ENCODE results near the gene SHLD1.
"Not testable (repeated sequence)": the region's sequence is repeated elsewhere in the genome, so short reads cannot be mapped to it uniquely, and the experiment has no call there.

Gene SHLD1

DNA sequence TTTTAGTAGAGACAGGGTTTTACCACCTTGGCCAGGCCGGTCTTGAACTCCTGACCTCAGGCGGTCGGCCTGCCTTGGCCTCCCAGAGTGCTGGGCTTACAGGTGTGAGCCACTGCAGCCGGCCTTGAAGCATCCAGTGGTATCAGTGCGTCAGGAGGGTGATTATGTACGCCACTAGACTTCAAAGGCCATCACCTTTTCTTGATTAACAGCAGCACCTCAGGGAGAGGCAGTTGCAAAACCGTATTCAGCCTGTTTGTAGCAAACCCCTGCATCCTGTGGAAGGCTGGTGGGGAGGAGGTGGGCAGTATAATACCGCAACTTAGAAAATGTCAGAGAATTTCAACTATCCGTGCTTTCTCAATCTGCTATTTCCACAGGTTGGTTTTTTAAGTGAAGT, 27.3 kb upstream of the SHLD1 start:
- H3K9me3 Mint-ChIP-seq, result peaks cover 2% of the 10 kb centered on the region
- no peak for DNase-seq
- CTCF ChIA-PET, result no interaction called here

DNA sequence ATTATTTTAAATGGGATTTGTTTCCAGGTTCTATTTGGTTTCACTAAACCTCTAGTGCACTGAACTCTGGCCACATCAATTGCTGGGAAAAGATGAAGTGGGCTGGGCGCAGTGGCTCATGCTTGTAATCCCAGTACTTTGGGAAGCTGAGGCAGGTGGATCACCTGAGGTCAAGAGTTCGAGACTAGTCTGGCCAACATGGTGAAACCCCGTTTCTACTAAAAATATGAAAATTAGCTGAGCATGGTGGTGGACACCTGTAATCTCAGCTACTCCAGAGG, 25.1 kb upstream of the SHLD1 start:
- not testable (repeated sequence) for H3K27ac Mint-ChIP-seq, H3K27me3 Mint-ChIP-seq, H3K4me3 Mint-ChIP-seq, DNase-seq, H3K9me3 Mint-ChIP-seq, H3K4me1 Mint-ChIP-seq, H3K36me3 Mint-ChIP-seq
- CTCF ChIA-PET, result interaction anchor here (1.4 kb wide), 1 partner anchor 155 kb away, joined by 3 read pairs; no protein-coding TSS in a partner anchor

More for the DNA sequence above, 27.3 kb upstream of the SHLD1 start:
- no peaks in the 10 kb centered on the region for H3K4me1 Mint-ChIP-seq
- H3K4me3 Mint-ChIP-seq, result no peak overlapping the region
- H3K36me3 Mint-ChIP-seq, result no peaks in the 10 kb centered on the region
- H3K27me3 Mint-ChIP-seq, result peaks cover 8% of the 10 kb centered on the region
- H3K27ac Mint-ChIP-seq, result no peak overlapping the region

DNA sequence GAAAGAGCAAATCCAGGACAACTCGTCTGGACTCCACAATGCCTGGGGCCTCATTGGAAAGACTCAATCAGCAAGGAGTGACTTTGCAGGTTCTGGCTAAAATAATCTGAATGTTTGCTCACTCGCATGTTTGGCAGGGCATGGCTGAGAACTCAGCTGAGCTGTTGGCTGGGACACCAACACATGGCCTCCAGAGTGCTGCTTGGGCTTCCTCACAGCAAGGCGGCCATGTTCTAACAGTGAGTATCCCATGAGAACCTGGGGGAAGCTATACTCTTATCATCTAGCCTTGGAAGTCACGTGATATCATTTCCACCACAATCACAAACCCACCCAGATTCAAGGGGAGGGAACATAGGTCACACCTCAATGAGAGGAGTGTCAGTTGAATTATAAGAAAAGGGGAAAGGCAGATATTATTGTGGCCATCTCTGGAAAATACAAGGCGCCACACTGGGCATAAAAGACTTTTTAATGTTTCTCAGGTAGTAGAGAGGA, 23.1 kb upstream of the SHLD1 start:
- H3K27me3 Mint-ChIP-seq, result peaks cover 11% of the 10 kb centered on the region
- CTCF ChIA-PET, result no interaction called here

DNA sequence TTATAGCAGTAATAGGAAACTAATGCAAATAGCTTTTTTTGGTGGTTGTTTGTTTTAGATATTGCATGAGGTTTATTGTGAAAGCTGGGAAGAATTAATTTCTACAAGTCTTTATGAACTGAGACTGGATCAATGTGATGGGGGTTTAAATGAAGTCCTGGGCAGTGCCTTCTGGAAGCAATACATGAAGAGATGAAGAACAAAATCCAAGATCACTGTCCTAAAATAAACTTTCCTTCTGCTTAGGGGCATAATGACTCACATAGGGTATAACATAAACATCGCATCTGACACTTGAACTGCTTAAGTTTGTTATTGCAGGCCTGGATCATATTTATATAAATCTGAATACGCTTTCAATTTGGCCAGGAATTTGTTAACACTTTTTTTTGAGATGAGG, 20.9 kb upstream of the SHLD1 start:
- H3K9me3 Mint-ChIP-seq, result peaks cover 2% of the 10 kb centered on the region
- no peak overlapping the region for H3K4me3 Mint-ChIP-seq
- CTCF ChIA-PET, result no interaction called here
- H3K27ac Mint-ChIP-seq, result no peak overlapping the region
- H3K36me3 Mint-ChIP-seq, result no peaks in the 10 kb centered on the region
- peaks cover 20% of the 10 kb centered on the region for H3K27me3 Mint-ChIP-seq
- H3K4me1 Mint-ChIP-seq, result no peaks in the 10 kb centered on the region
- no peak for DNase-seq

More for the DNA sequence above, 23.1 kb upstream of the SHLD1 start:
- Mint-ChIP-seq H3K9me3 (peaks cover 2% of the 10 kb centered on the region), H3K27ac (no peak overlapping the region), H3K4me1 (no peaks in the 10 kb centered on the region), H3K36me3 (no peaks in the 10 kb centered on the region), H3K4me3 (no peak overlapping the region)
- no peak for DNase-seq

DNA sequence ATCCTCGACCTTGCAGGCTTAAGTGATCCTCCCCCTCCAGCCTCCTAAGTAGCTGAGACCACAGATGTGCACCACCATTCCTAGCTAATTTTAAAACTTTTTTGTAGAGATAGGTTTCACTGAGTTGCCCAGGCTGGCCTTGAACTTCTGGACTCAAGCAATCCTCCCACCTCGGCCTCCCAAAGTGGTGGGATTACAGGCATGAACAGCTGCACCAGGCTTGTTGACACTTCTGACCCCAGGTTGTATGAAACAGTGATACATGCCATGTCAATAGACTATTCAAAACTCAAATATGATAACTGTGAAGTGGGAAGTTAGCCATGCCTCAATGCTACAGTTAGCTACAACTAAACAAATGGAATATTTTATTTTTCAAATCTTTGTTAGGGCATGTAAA, 20.1 kb upstream of the SHLD1 start:
- no peaks in the 10 kb centered on the region for H3K4me1 Mint-ChIP-seq

DNA sequence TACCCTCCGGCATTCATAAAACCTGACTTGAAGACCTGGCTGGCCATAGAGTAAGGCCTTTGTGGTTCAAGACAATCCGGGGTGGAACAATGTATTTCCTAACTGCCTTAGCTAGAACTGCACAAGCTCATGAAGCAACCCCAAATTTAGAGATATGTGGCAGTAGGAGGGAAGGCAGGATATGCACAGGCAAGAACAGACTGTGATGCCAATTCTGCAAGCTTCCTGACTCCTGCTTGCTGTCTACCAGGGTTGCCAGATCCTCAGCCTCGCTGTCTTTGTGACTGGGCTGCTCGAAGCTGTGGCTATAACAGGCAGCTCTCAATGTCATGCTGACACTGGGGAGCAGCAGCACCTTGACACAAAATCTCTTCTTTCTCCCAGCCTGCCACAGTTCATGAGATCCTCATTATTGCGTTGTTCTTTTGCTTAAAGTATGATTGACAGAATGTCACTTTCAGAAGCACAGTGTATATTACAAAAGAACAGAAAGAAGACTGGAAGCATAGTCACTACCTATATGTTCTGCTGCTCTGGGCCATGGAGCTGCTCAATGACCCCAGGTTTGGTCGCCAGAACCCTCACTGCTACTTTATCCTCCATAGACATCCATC, 18.3 kb upstream of the SHLD1 start:
- DNase-seq, result no peak

More for the DNA sequence above, 20.1 kb upstream of the SHLD1 start:
- no peaks in the 10 kb centered on the region for H3K36me3 Mint-ChIP-seq
- peaks cover 2% of the 10 kb centered on the region for H3K9me3 Mint-ChIP-seq
- no peak overlapping the region for H3K27ac Mint-ChIP-seq
- peaks cover 19% of the 10 kb centered on the region for H3K27me3 Mint-ChIP-seq
- DNase-seq, result no peak
- H3K4me3 Mint-ChIP-seq, result no peak overlapping the region
- CTCF ChIA-PET, result interaction anchor here (1.5 kb wide), 1 partner anchor 26 kb away, joined by 4 read pairs; no protein-coding TSS in a partner anchor

DNA sequence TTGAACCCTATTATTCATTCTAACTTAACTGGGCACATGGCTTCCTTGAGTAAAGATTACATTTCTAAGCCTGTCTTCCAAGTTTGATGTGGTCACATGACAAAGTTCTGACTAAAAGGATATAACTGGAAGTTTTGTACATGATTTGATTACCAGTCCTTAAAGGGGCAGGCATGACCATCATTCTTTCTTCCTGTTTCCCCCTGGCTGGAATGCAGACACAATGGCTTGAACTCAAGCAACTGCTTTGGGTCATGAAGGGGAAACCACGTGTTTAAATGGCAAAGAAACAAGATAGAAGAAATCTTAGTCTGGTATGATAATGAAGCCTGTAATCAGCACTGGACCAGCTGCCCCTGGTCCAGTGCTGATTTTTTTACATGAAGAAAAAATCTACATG, 15.6 kb upstream of the SHLD1 start:
- Mint-ChIP-seq H3K4me3 (no peak overlapping the region), H3K27ac (no peak overlapping the region), H3K27me3 (peaks cover 12% of the 10 kb centered on the region), H3K4me1 (peaks cover 29% of the 10 kb centered on the region), H3K9me3 (no peaks in the 10 kb centered on the region), H3K36me3 (no peaks in the 10 kb centered on the region)
- no peak for DNase-seq
- CTCF ChIA-PET, result no interaction called here

More for the DNA sequence above, 18.3 kb upstream of the SHLD1 start:
- Mint-ChIP-seq H3K27ac (no peak overlapping the region), H3K4me1 (peaks cover 10% of the 10 kb centered on the region), H3K27me3 (peaks cover 16% of the 10 kb centered on the region), H3K4me3 (no peak overlapping the region), H3K36me3 (no peaks in the 10 kb centered on the region), H3K9me3 (peaks cover 2% of the 10 kb centered on the region)
- CTCF ChIA-PET, result no interaction called here

DNA sequence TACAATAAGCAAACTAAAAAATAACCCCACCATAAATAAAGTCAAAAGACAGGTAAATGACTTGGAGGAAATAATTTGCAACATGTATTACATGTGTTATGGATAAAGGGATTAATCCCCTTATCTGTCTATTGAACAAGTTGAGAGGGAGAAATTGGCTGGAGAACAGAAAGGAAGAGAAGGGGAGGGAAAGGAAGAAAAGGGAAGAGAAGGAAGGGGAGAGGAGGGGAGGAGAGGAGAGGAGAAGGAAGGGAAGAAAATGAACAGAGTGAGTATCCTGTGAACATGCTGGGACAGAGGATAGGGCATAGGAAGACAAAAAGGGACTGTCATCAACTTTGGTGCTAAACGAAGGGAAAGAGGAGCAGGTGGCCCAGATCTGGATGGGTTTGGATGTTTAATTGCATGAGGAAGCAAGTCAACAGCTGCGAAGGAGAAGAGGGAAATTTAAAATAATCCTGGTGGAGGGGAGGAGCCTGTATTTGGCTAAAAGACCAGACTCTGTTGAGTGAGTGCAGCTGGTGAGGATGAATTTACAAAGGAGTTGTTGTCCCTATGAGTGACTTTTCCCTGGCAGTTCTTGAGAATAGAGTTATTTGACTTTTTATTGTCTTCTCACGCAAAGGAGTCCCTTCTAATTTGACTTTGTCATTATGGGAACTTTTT, 14.2 kb upstream of the SHLD1 start:
- CTCF ChIA-PET, result no interaction called here
- H3K27me3 Mint-ChIP-seq, result peaks cover 12% of the 10 kb centered on the region
- peak overlapping the region; percentile 17 for H3K27ac Mint-ChIP-seq
- H3K4me3 Mint-ChIP-seq, result no peak overlapping the region
- no peaks in the 10 kb centered on the region for H3K36me3 Mint-ChIP-seq
- DNase-seq, result no peak
- H3K4me1 Mint-ChIP-seq, result peaks cover 29% of the 10 kb centered on the region
- no peaks in the 10 kb centered on the region for H3K9me3 Mint-ChIP-seq

DNA sequence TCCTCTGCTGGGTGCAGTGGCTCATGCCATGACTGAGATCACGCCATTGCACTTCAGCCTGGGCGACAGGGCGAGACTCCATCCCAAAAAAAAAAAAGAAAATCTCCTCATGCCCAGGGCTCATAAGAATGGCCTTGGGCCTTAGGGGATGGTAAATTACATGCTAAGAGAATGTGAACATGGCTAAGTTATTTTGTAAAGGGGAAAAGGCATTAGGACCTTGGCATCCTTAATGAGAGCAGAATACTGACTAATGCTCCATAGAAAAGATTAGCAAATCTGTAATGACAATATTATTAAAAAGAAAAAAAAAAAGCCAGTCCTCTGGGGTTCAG, 12.6 kb upstream of the SHLD1 start:
- no peak for DNase-seq
- H3K9me3 Mint-ChIP-seq, result no peaks in the 10 kb centered on the region
- H3K27ac Mint-ChIP-seq, result peak overlapping the region; percentile 90
- peaks cover 29% of the 10 kb centered on the region for H3K4me1 Mint-ChIP-seq
- H3K36me3 Mint-ChIP-seq, result no peaks in the 10 kb centered on the region
- peak overlapping the region; percentile 21 for H3K4me3 Mint-ChIP-seq
- peaks cover 5% of the 10 kb centered on the region for H3K27me3 Mint-ChIP-seq
- CTCF ChIA-PET, result interaction anchor here (0.6 to 1.0 kb wide), 2 partner anchors 50 to 121 kb away, joined by 3 to 4 read pairs; no protein-coding TSS in a partner anchor

DNA sequence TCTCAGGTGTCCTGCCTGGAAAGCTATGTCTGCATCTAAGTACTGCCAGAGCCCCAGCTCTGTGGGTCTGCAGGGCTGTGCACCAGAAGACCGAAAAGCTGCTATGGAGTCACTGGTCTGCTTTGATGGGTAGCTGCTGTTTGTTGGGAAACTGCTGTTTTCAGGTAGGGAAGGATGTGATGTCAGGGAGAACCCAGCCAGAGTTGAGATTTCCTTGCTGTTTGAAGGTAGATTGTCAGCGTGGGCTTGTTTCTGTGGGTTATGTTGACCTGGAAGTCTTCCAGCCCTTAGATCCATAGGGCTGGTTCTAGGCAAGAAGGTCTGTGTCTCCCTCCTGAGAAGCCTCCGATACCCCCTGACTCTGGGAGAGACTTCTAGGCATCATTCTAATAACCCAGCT, 12.2 kb upstream of the SHLD1 start:
- Mint-ChIP-seq H3K9me3 (no peaks in the 10 kb centered on the region), H3K4me3 (no peak overlapping the region), H3K4me1 (peaks cover 29% of the 10 kb centered on the region), H3K27ac (peak overlapping the region; percentile 90), H3K36me3 (no peaks in the 10 kb centered on the region), H3K27me3 (peaks cover 5% of the 10 kb centered on the region)
- DNase-seq, result no peak
- CTCF ChIA-PET, result interaction anchor here (0.6 to 1.0 kb wide), 2 partner anchors 50 to 121 kb away, joined by 3 to 4 read pairs; no protein-coding TSS in a partner anchor

DNA sequence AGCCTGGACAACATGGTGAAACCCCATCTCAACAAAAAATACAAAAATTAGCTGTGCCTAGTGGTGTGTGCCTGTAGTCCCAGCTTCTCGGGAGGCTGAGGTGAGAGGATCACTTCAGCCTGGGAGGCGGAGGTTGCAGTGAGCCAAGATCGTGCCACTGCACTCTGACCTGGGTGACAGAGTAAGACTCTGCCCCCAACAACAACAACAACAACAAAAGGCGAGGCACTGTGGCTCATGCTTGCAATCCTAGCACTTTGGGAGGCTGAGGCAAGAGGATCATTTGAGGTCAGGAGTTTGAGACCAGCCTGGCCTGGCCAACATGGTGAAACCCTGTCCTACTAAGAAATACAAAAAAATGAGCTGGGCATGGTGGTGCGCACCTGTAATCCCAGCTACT, 9.6 kb upstream of the SHLD1 start:
- H3K9me3 Mint-ChIP-seq, DNase-seq, H3K27me3 Mint-ChIP-seq, H3K27ac Mint-ChIP-seq, H3K4me3 Mint-ChIP-seq, CTCF ChIA-PET, H3K36me3 Mint-ChIP-seq: not testable (repeated sequence)
- H3K4me1 Mint-ChIP-seq, result peaks cover 29% of the 10 kb centered on the region

DNA sequence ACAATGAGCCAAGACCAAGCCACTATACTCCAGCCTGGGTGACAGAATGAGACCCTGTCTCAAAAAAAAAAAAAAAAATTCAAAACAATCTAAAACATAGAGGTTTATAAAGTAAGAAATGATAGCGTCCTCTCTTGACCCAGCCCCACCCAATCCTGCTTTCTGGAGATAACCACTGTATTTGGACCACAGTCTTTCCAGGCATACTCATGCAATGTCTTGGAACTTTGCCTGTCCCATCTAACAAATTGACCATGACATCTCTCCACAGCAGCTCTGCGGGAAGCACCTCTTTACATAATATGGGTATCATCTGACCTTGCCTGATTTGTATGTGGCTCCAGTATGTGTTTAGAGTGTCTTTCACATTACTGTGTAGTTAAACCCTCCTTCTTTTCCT, 9.1 kb upstream of the SHLD1 start:
- Mint-ChIP-seq H3K4me3 (no peak overlapping the region), H3K27me3 (peaks cover 4% of the 10 kb centered on the region), H3K4me1 (peaks cover 25% of the 10 kb centered on the region), H3K36me3 (no peaks in the 10 kb centered on the region), H3K27ac (no peak overlapping the region), H3K9me3 (no peaks in the 10 kb centered on the region)
- CTCF ChIA-PET, result no interaction called here
- DNase-seq, result no peak

DNA sequence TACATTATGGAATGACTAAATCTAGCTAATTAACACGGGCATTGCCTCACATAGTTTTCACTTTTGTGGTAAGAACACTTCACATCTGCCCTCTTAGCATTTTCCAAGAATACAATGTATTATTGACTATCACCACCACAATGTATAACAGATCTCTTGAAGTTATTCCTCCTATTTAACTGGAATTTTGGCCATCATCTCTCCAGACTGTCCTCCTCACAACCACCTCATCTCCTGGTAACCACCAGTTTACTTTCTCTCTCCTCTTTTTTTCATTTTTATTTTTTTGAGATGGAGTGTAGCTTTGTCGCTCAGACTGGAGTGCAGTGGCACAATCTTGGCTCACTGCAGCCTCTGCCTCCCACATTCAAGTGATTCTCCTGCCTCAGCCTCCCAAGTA, 8.2 kb upstream of the SHLD1 start:
- Mint-ChIP-seq H3K36me3 (no peaks in the 10 kb centered on the region), H3K27me3 (peaks cover 4% of the 10 kb centered on the region), H3K4me1 (peaks cover 18% of the 10 kb centered on the region), H3K27ac (no peak overlapping the region), H3K4me3 (no peak overlapping the region), H3K9me3 (no peaks in the 10 kb centered on the region)
- DNase-seq, result no peak
- CTCF ChIA-PET, result no interaction called here

DNA sequence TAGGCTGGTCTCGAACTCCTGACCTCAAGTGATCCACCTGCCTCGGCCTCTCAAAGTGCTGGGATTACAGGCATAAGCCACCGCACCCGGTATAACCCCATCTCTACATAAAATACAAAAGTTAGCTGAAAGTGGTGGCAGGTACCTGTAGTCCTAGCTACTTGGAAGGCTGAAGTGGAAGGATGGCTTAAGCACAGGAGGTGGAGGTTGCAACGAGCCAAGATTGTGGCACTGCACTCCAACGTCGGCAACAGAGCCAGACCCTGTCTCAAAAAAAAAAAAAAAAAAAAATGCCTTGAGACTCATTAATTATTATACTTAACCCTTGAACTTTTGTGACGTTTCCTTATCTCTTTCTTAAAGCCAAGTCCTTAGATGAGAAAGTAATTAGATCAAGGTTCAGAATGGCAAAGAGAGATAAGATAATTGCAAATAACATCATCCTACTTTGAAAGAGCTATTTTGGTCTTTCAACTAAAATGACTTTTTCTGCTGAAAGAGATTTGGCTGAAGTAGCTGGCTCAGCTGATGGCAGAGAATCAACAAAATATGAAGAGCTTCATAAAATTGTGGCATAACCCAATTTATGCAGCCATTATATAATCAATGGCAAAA, 4.7 kb upstream of the SHLD1 start:
- DNase-seq, result no peak
- Mint-ChIP-seq H3K9me3 (peaks cover 2% of the 10 kb centered on the region), H3K4me3 (no peak overlapping the region), H3K27me3 (peaks cover 7% of the 10 kb centered on the region), H3K4me1 (peaks cover 4% of the 10 kb centered on the region), H3K36me3 (peaks cover 4% of the 10 kb centered on the region), H3K27ac (no peak overlapping the region)
- CTCF ChIA-PET, result no interaction called here

DNA sequence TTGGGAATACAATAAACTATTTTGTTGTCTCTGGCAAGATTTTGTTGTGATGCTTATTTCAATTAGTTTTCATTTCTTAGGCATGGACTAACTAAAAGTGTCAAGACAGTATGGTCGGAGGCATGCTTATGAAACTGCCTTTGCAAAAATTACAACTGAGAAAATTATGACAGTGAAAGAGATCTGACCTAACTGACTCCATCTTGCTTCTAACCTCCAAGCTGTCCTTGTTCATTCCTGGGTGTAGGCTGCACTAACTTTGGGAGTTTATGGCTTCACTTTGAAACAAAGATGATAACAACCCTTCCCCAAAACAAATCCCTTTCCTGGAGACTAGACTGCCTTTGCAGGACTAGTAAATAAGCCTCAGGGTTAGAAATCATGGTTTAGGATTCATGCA, 4.1 kb upstream of the SHLD1 start:
- H3K9me3 Mint-ChIP-seq, result peaks cover 2% of the 10 kb centered on the region
- no peak overlapping the region for H3K27ac Mint-ChIP-seq
- no peak for DNase-seq
- H3K27me3 Mint-ChIP-seq, result peaks cover 7% of the 10 kb centered on the region
- CTCF ChIA-PET, result no interaction called here
- peaks cover 4% of the 10 kb centered on the region for H3K36me3 Mint-ChIP-seq
- no peak overlapping the region for H3K4me3 Mint-ChIP-seq
- peaks cover 9% of the 10 kb centered on the region for H3K4me1 Mint-ChIP-seq

All from activated naive CD4-positive, alpha-beta T cell treated with anti-CD3 and anti-CD28 coated beads, Interleukin-2, amount 10 ng/mL, durations not matched to agents 7 days and 5 days (primary cell).